CD14-positive monocyte (primary cell): ENCODE data around the gene ALDH3A2. TPM values are rescaled to one million over a fixed set of nuclear protein-coding genes. Genes with fewer than 3 reads are reported as not detected.
A peak's percentile ranks its signal among the peaks of the same experiment; 100 is the strongest.

Source experiments
- DNase-seq, 3 donors: peaks; one replicate each; pipeline ENCODE4 v3.0.0-alpha.2; 2011 to 2022
- H2AFZ ChIP-seq: 2 replicates; pipeline ENCODE4 v1.6.0; 2012; ENCODE audit warnings: mild to moderate bottlenecking, low read depth, low read length, inconsistent platforms; ENCODE audit not compliant: insufficient read depth, poor library complexity, severe bottlenecking
- H3K27ac ChIP-seq, 2 donors: 1 replicate in 1 of 2; 2 replicates in 1 of 2; pipeline ENCODE4 v1.5.1; 2012 to 2013; ENCODE audit warnings: low read length in 2 of 2, control low read depth in 1 of 2, inconsistent platforms in 1 of 2, low read depth in 1 of 2, mild to moderate bottlenecking in 1 of 2
- H3K27me3 ChIP-seq, 2 donors: one replicate each; pipeline versions ENCODE4 v1.6.0 to v1.6.1; 2011 to 2013; ENCODE audit warnings: low read length in 2 of 2; ENCODE audit not compliant: control insufficient read depth in 2 of 2, insufficient read depth in 2 of 2
- H3K36me3 ChIP-seq, 2 donors: replicated peaks in 1 of 2; 1 replicate in 1 of 2; 2 replicates in 1 of 2; pipeline versions ENCODE4 v1.5.1 to v1.6.1; 2012 to 2013; ENCODE audit warnings: low read length in 2 of 2, control low read depth in 1 of 2, inconsistent platforms in 1 of 2, mild to moderate bottlenecking in 1 of 2; ENCODE audit not compliant: insufficient read depth in 2 of 2, control insufficient read depth in 1 of 2
- H3K4me1 ChIP-seq, 2 donors: 1 replicate in 1 of 2; 2 replicates in 1 of 2; pipeline versions ENCODE4 v1.5.1 to v1.6.1; 2012 to 2013; ENCODE audit warnings: low read length in 2 of 2, control low read depth in 1 of 2, inconsistent platforms in 1 of 2, mild to moderate bottlenecking in 1 of 2, moderate library complexity in 1 of 2; ENCODE audit not compliant: insufficient read depth in 2 of 2, control insufficient read depth in 1 of 2
- H3K4me2 ChIP-seq: replicated peaks from 2 replicates; pipeline ENCODE3; 2012; ENCODE audit warnings: low read length, moderate library complexity, mild to moderate bottlenecking; ENCODE audit not compliant: poor library complexity, severe bottlenecking; ENCODE audit errors: extremely low read depth
- H3K4me3 ChIP-seq, 3 experiments: fragments of 200-600 bp in 1 of 3; sonication (generic) in 1 of 3; replicated peaks in 1 of 3; 1 replicate in 2 of 3; 2 replicates in 1 of 3; pipeline ENCODE4 v1.5.1; 2011 to 2013; ENCODE audit warnings: low read length in 3 of 3, mild to moderate bottlenecking in 3 of 3, control low read depth in 2 of 3, low read depth in 2 of 3, inconsistent platforms in 1 of 3, moderate library complexity in 1 of 3
- H3K79me2 ChIP-seq: 2 replicates; pipeline ENCODE4 v1.6.0; 2012; ENCODE audit warnings: mild to moderate bottlenecking, control low read depth, inconsistent platforms, low read length, moderate library complexity; ENCODE audit not compliant: insufficient read depth
- H3K9ac ChIP-seq: 2 replicates; pipeline ENCODE4 v1.6.0; 2017; ENCODE audit warnings: low read length, mild to moderate bottlenecking; ENCODE audit not compliant: insufficient read depth, poor library complexity, severe bottlenecking
- H3K9me3 ChIP-seq, 2 donors: replicated peaks in 1 of 2; 1 replicate in 1 of 2; 2 replicates in 1 of 2; pipeline versions ENCODE4 v1.5.1 to v1.6.1; 2012 to 2013; ENCODE audit warnings: low read length in 2 of 2, control low read depth in 1 of 2; ENCODE audit not compliant: control insufficient read depth in 1 of 2, insufficient read depth in 1 of 2
- H4K20me1 ChIP-seq: 2 replicates; pipeline ENCODE4 v1.6.0; 2012; ENCODE audit warnings: mild to moderate bottlenecking, low read length, control low read depth, moderate library complexity; ENCODE audit not compliant: insufficient read depth
- H3K27ac Mint-ChIP-seq, 7 donors: one replicate each; pipeline ENCODE4 v1.8.0; 2020; ENCODE audit warnings: mild to moderate bottlenecking in 7 of 7, mixed read lengths in 7 of 7, moderate library complexity in 6 of 7, inconsistent platforms in 2 of 7
- H3K27me3 Mint-ChIP-seq, 3 donors: one replicate each; pipeline ENCODE4 v1.8.0; 2021 to 2022; ENCODE audit warnings: low read depth in 3 of 3, mild to moderate bottlenecking in 3 of 3, mixed read lengths in 3 of 3, moderate library complexity in 3 of 3, inconsistent platforms in 1 of 3
- H3K36me3 Mint-ChIP-seq, 2 donors: one replicate each; pipeline ENCODE4 v1.8.0; 2020; ENCODE audit warnings: mixed read lengths in 2 of 2, inconsistent platforms in 1 of 2, mild to moderate bottlenecking in 1 of 2
- H3K4me1 Mint-ChIP-seq: one replicate; pipeline ENCODE4 v1.8.0; 2020; ENCODE audit warnings: mild to moderate bottlenecking, mixed read lengths
- H3K4me3 Mint-ChIP-seq, 2 donors: one replicate each; pipeline ENCODE4 v1.8.0; 2020; ENCODE audit warnings: mild to moderate bottlenecking in 2 of 2, mixed read lengths in 2 of 2, moderate library complexity in 1 of 2
- H3K9me3 Mint-ChIP-seq, 7 donors: one replicate each; pipeline ENCODE4 v1.8.0; 2020 to 2022; ENCODE audit warnings: mixed read lengths in 7 of 7, mild to moderate bottlenecking in 6 of 7, moderate library complexity in 6 of 7, inconsistent platforms in 2 of 7
- CTCF ChIP-seq: fragments of 200-600 bp; IDR thresholded peaks from one replicate; pipeline ENCODE4 v1.8.0; 2022; ENCODE audit warnings: antibody characterized with exemption, mild to moderate bottlenecking
- WGBS: methylation state at CpG from one replicate; pipeline ENCODE4 v1.1.5; 2013; ENCODE audit warnings: missing lambda C conversion rate; ENCODE audit not compliant: insufficient coverage; 5-methylcytosine and 5-hydroxymethylcytosine counted together
- intact Hi-C, 2 donors: fragments of 100-400 bp; cut with micrococcal nuclease; formaldehyde crosslinking; loops; one replicate each; pipeline versions ENCODE4 v1.15.0 to v1.15.1; 2023
- polyA plus RNA-seq, 3 donors: library from polyadenylated mRNA; depleted of rRNA in 1 of 3; unstranded in 2 of 3; stranded (reverse) in 1 of 3; fragments of 300-500 nt in 2 of 3; fragments of >200 nt in 1 of 3; fragmentation: Illumina TruSeq in 2 of 3; gene quantifications; 1 replicate in 2 of 3; 2 replicates in 1 of 3; pipeline ENCODE4 v1.2.3, GENCODE V29; 2012 to 2021

ALDH3A2 gene
- polyA plus RNA-seq, 3 donors: 22.5 to 58.0 (median 50.3) TPM

GRCh38 chr17:19647697-19648474 lies 665 bp upstream of the ALDH3A2 start:
- no peak for TF ChIP-seq CTCF
- Histone ChIP-seq H4K20me1 (peaks cover 23% of the 10 kb centered on the region), H3K36me3 (peaks cover 12 to 21% of the 10 kb centered on the region in 2 donors), H3K27ac (peak overlapping the region; percentile 98 to 99), H3K79me2 (peaks cover 43% of the 10 kb centered on the region), H3K27me3 (no peaks in the 10 kb centered on the region), H3K4me2 (peak overlapping the region; percentile 85), H3K9ac (peak overlapping the region; percentile 93), H3K4me3 (peak overlapping the region; percentile 49 to 89 (median 82)), H3K4me1 (peaks cover 28 to 55% of the 10 kb centered on the region in 2 donors), H2AFZ (peak overlapping the region; percentile 93), H3K9me3 (no peaks in the 10 kb centered on the region)
- peak overlapping the region; percentile 98 to 100 (median 99) for H3K27ac Mint-ChIP-seq
- intact Hi-C loops: loop anchor here (5.0 to 10.0 kb wide), 3 partner anchors 77 to 283 kb away; partner anchors contain the start of gene B9D1 (in 2 of the 2)
- DNase-seq: peak; percentile 80 to 89 (median 83)
- H3K36me3 Mint-ChIP-seq: peaks cover 12% of the 10 kb centered on the region in 2 donors
- H3K4me1 Mint-ChIP-seq: peaks cover 53% of the 10 kb centered on the region
- peaks cover 0 to 1% (median 0%) of the 10 kb centered on the region in 3 donors for H3K27me3 Mint-ChIP-seq
- H3K9me3 Mint-ChIP-seq: no peaks in the 10 kb centered on the region
- H3K4me3 Mint-ChIP-seq: peak overlapping the region; percentile 98 to 99
- 2% methylated on average over 35 of the region's 37 CpGs for WGBS

GRCh38 chr17:19649274-19649541 lies 657 bp downstream of the ALDH3A2 start:
- peak overlapping the region; percentile 93 for H3K9ac ChIP-seq
- H3K4me3 Mint-ChIP-seq: peak overlapping the region; percentile 98 to 99
- peaks cover 0 to 1% (median 0%) of the 10 kb centered on the region in 3 donors for H3K27me3 Mint-ChIP-seq
- no peak for DNase-seq
- H3K4me2 ChIP-seq: peak overlapping the region; percentile 85
- H3K36me3 ChIP-seq: peaks cover 15 to 34% of the 10 kb centered on the region in 2 donors
- H3K27ac ChIP-seq: peak overlapping the region in 1 of 2 donors; percentile 99
- H3K27ac Mint-ChIP-seq: peak overlapping the region in 5 of 7 donors; percentile 24 to 100 (median 99)
- H3K9me3 Mint-ChIP-seq: peaks cover 0 to 11% (median 5%) of the 10 kb centered on the region in 7 donors
- intact Hi-C loops: loop anchor here (5.0 to 10.0 kb wide), 3 partner anchors 76 to 284 kb away; partner anchors contain the start of gene B9D1 (in 2 of the 2)
- H3K4me1 ChIP-seq: peaks cover 28 to 55% of the 10 kb centered on the region in 2 donors
- H2AFZ ChIP-seq: peak overlapping the region; percentile 93
- peaks cover 23 to 25% of the 10 kb centered on the region in 2 donors for H3K36me3 Mint-ChIP-seq
- peaks cover 43% of the 10 kb centered on the region for H3K79me2 ChIP-seq
- H3K4me3 ChIP-seq: peak overlapping the region; percentile 49 to 89 (median 82)
- H3K4me1 Mint-ChIP-seq: peaks cover 53% of the 10 kb centered on the region
- no CpG with 5 or more reads among the region's 2 CpGs for WGBS
- no peak for TF ChIP-seq CTCF
- peaks cover 25% of the 10 kb centered on the region for H4K20me1 ChIP-seq
- no peaks in the 10 kb centered on the region for H3K9me3 ChIP-seq
- H3K27me3 ChIP-seq: no peaks in the 10 kb centered on the region
